HEK293 (cell line): ENCODE data around the gene NECTIN1.

ENCODE experiments used
- CTCF ChIA-PET: fragments of 350-600 bp; formaldehyde crosslinking; extraction: SDS; loops from one replicate; lab custom pipeline; 2021; ENCODE audit warnings: antibody characterized with exemption; lab: Yijun Ruan, JAX
- POLR2A ChIA-PET: fragments of 300-600 bp; formaldehyde crosslinking; extraction: SDS; loops from one replicate; lab custom pipeline; 2020; ENCODE audit warnings: antibody characterized with exemption, inconsistent platforms; lab: Yijun Ruan, JAX
- H3K27ac ChIP-seq: fragments of 200-500 bp; sonication (Bioruptor generic); 2 replicates; pipeline ENCODE4 v1.5.1; 2014; ENCODE audit warnings: low read depth, low read length, control low read depth, inconsistent platforms; ENCODE audit errors: extremely low read depth
- H3K36me3 ChIP-seq, 2 experiments: fragments of 200-500 bp in 1 of 2; sonication (Bioruptor generic) in 1 of 2; 1 replicate in 1 of 2; 2 replicates in 1 of 2; pipeline ENCODE4 v1.5.1; 2014 to 2017; ENCODE audit warnings: inconsistent platforms in 2 of 2, low read length in 2 of 2; ENCODE audit not compliant: control insufficient read depth in 2 of 2, insufficient read depth in 1 of 2
- H3K4me1 ChIP-seq: fragments of 200-500 bp; sonication (Bioruptor generic); 2 replicates; pipeline ENCODE4 v1.5.1; 2014; ENCODE audit warnings: mild to moderate bottlenecking, low read length, inconsistent platforms; ENCODE audit not compliant: control insufficient read depth, insufficient read depth
- H3K4me3 ChIP-seq: 2 replicates; pipeline ENCODE4 v1.5.1; 2011; ENCODE audit warnings: low read depth, mild to moderate bottlenecking, control low read depth, low read length, moderate library complexity
- H3K9me3 ChIP-seq: fragments of 200-500 bp; sonication (Bioruptor generic); 2 replicates; pipeline ENCODE4 v1.5.1; 2014; ENCODE audit warnings: low read depth, low read length, inconsistent platforms; ENCODE audit not compliant: control insufficient read depth, insufficient read depth
- CTCF ChIP-seq: fragments of 450-650 bp; formaldehyde crosslinking; IDR thresholded peaks from 2 replicates; pipeline ENCODE4 v1.5.1; 2016; ENCODE audit warnings: missing biosample characterization, missing genetic modification characterization
- ZNF23 ChIP-seq: fragments of 450-650 bp; formaldehyde crosslinking; IDR thresholded peaks from 2 replicates; pipeline ENCODE4 v1.5.1; 2016; ENCODE audit warnings: missing biosample characterization, missing genetic modification characterization, borderline replicate concordance
- ZNF280C ChIP-seq: fragments of 450-650 bp; formaldehyde crosslinking; IDR thresholded peaks from 2 replicates; pipeline ENCODE4 v1.5.1; 2016; ENCODE audit warnings: missing biosample characterization, missing genetic modification characterization

Gene NECTIN1

GRCh38 chr11:119589001-119589400 is 140.0 kb downstream of the NECTIN1 start:
- POLR2A ChIA-PET: interaction anchor here (0.6 to 0.7 kb wide), 2 partner anchors 141 to 383 kb away, joined by 3 to 4 read pairs; partner anchors contain the start of gene CBL
- no peak overlapping the region for H3K27ac ChIP-seq
- TF ChIP-seq ZNF23 (tag by site-specific recombination) (no peak), ZNF280C (tag by site-specific recombination) (no peak), CTCF (tag by site-specific recombination) (no peak)
- H3K4me1 ChIP-seq: no peaks in the 10 kb centered on the region
- H3K9me3 ChIP-seq: no peaks in the 10 kb centered on the region
- no peaks in the 10 kb centered on the region for H3K36me3 ChIP-seq
- no peak overlapping the region for H3K4me3 ChIP-seq
- CTCF ChIA-PET: interaction anchor here (1.0 kb wide), 1 partner anchor 266 kb away, joined by 3 read pairs; no protein-coding TSS in a partner anchor
